WTC11 (cell line): ENCODE results near the gene UBE2G1. TPM values are rescaled to one million over a fixed set of nuclear protein-coding genes. Genes with fewer than 3 reads are reported as not detected.

Experiments used
- CREB1 ChIP-seq: sonication (generic); formaldehyde crosslinking; IDR thresholded peaks from 2 replicates; pipeline ENCODE4 v1.8.0; 2023; ENCODE audit warnings: mild to moderate bottlenecking, missing genetic modification reagents
- CREM ChIP-seq: sonication (generic); formaldehyde crosslinking; IDR thresholded peaks from 2 replicates; pipeline ENCODE4 v1.8.1; 2022; ENCODE audit warnings: mild to moderate bottlenecking, missing genetic modification reagents, moderate library complexity
- ELF4 ChIP-seq: sonication (generic); formaldehyde crosslinking; IDR thresholded peaks from 2 replicates; pipeline ENCODE4 v1.8.1; 2022; ENCODE audit warnings: low read depth, mild to moderate bottlenecking, moderate library complexity, missing genetic modification reagents
- EMX1 ChIP-seq: fragments of 250-450 bp; sonication (Bioruptor Pico); IDR thresholded peaks from 2 replicates; pipeline ENCODE4 v1.8.0; 2021; ENCODE audit warnings: mild to moderate bottlenecking
- ERG ChIP-seq: fragments of 250-450 bp; sonication (Bioruptor Pico); IDR thresholded peaks from 2 replicates; pipeline ENCODE4 v1.8.0; 2021; ENCODE audit warnings: mild to moderate bottlenecking
- FOXP1 ChIP-seq: sonication (generic); formaldehyde crosslinking; IDR thresholded peaks from 2 replicates; pipeline ENCODE4 v1.8.0; 2022; ENCODE audit warnings: missing genetic modification reagents, mild to moderate bottlenecking, moderate library complexity, borderline replicate concordance
- FOXP4 ChIP-seq: sonication (generic); formaldehyde crosslinking; IDR thresholded peaks from 2 replicates; pipeline ENCODE4 v1.8.0; 2022; ENCODE audit warnings: mild to moderate bottlenecking, missing genetic modification reagents
- GTF2I ChIP-seq: fragments of 250-450 bp; sonication (Bioruptor Pico); conservative IDR thresholded peaks from 2 replicates; pipeline ENCODE4 v1.4.0; 2021; ENCODE audit warnings: mild to moderate bottlenecking
- HMGA2 ChIP-seq: fragments of 250-450 bp; sonication (Bioruptor Pico); IDR thresholded peaks from 2 replicates; pipeline ENCODE4 v1.4.0; 2021; ENCODE audit warnings: mild to moderate bottlenecking, moderate library complexity
- IRF2 ChIP-seq: sonication (generic); formaldehyde crosslinking; IDR thresholded peaks from 2 replicates; pipeline ENCODE4 v1.8.0; 2022; ENCODE audit warnings: low read depth, missing genetic modification reagents, borderline replicate concordance
- KAT7 ChIP-seq: sonication (generic); formaldehyde crosslinking; IDR thresholded peaks from 2 replicates; pipeline ENCODE4 v1.8.1; 2023; ENCODE audit warnings: missing genetic modification reagents, mild to moderate bottlenecking, borderline replicate concordance
- MAX ChIP-seq: sonication (generic); formaldehyde crosslinking; IDR thresholded peaks from 2 replicates; pipeline ENCODE4 v1.8.0; 2022; ENCODE audit warnings: mild to moderate bottlenecking, missing genetic modification reagents
- MLX ChIP-seq: sonication (generic); formaldehyde crosslinking; IDR thresholded peaks from 2 replicates; pipeline ENCODE4 v1.8.1; 2023; ENCODE audit warnings: mild to moderate bottlenecking, missing genetic modification reagents, moderate library complexity
- MYBL2 ChIP-seq: sonication (generic); formaldehyde crosslinking; IDR thresholded peaks from 2 replicates; pipeline ENCODE4 v1.8.1; 2023; ENCODE audit warnings: mild to moderate bottlenecking, moderate library complexity, missing genetic modification reagents
- NFE2L1 ChIP-seq: sonication (generic); formaldehyde crosslinking; IDR thresholded peaks from 2 replicates; pipeline ENCODE4 v1.8.1; 2023; ENCODE audit warnings: missing genetic modification reagents
- NFYB ChIP-seq: sonication (generic); formaldehyde crosslinking; conservative IDR thresholded peaks from 2 replicates; pipeline ENCODE4 v1.8.0; 2022; ENCODE audit warnings: low read depth, missing genetic modification reagents
- NR1H2 ChIP-seq: sonication (generic); formaldehyde crosslinking; IDR thresholded peaks from 2 replicates; pipeline ENCODE4 v1.9.0; 2021; ENCODE audit warnings: mild to moderate bottlenecking, moderate library complexity, missing genetic modification reagents
- OVOL2 ChIP-seq: fragments of 250-450 bp; sonication (Bioruptor Pico); IDR thresholded peaks from 2 replicates; pipeline ENCODE4 v1.9.0; 2021; ENCODE audit warnings: mild to moderate bottlenecking, borderline replicate concordance
- PRRX2 ChIP-seq: fragments of 250-450 bp; sonication (Bioruptor Pico); IDR thresholded peaks from 2 replicates; pipeline ENCODE4 v1.8.0; 2021; ENCODE audit warnings: mild to moderate bottlenecking
- SP1 ChIP-seq: sonication (generic); formaldehyde crosslinking; conservative IDR thresholded peaks from 2 replicates; pipeline ENCODE4 v1.8.1; 2022; ENCODE audit warnings: missing genetic modification reagents
- TEAD4 ChIP-seq: sonication (generic); formaldehyde crosslinking; IDR thresholded peaks from 2 replicates; pipeline ENCODE4 v1.8.0; 2022; ENCODE audit warnings: mild to moderate bottlenecking, missing genetic modification reagents
- TP53 ChIP-seq: sonication (generic); formaldehyde crosslinking; IDR thresholded peaks from 2 replicates; pipeline ENCODE4 v1.8.1; 2023; ENCODE audit warnings: mild to moderate bottlenecking, missing genetic modification reagents
- ZNF121 ChIP-seq: sonication (generic); formaldehyde crosslinking; IDR thresholded peaks from 2 replicates; pipeline ENCODE4 v1.8.0; 2023; ENCODE audit warnings: missing genetic modification reagents
- ZNF138 ChIP-seq: sonication (generic); formaldehyde crosslinking; conservative IDR thresholded peaks from 2 replicates; pipeline ENCODE4 v1.8.1; 2022; ENCODE audit warnings: mild to moderate bottlenecking, moderate library complexity, missing genetic modification reagents
- ZNF219 ChIP-seq: sonication (generic); formaldehyde crosslinking; IDR thresholded peaks from 2 replicates; pipeline ENCODE4 v1.8.0; 2023; ENCODE audit warnings: missing genetic modification reagents, mild to moderate bottlenecking, borderline replicate concordance
- ZNF232 ChIP-seq: sonication (generic); formaldehyde crosslinking; IDR thresholded peaks from 2 replicates; pipeline ENCODE4 v1.8.0; 2022; ENCODE audit warnings: mild to moderate bottlenecking, missing genetic modification reagents
- ZNF671 ChIP-seq: fragments of 250-450 bp; sonication (Bioruptor Pico); IDR thresholded peaks from 2 replicates; pipeline ENCODE4 v1.8.0; 2021; ENCODE audit warnings: mild to moderate bottlenecking
- total RNA-seq: library from RNA; stranded (reverse); gene quantifications from 3 replicates; pipeline ENCODE4 v1.2.3, GENCODE V29; 2021
- TF ChIP-seq, protein P1 (sequence below): sonication (generic); formaldehyde crosslinking; IDR thresholded peaks from 2 replicates; pipeline ENCODE4 v1.8.1; 2023; ENCODE audit warnings: mild to moderate bottlenecking, missing genetic modification reagents, borderline replicate concordance
- TF ChIP-seq, protein P2 (sequence below): fragments of 250-450 bp; sonication (Bioruptor Pico); IDR thresholded peaks from 2 replicates; pipeline ENCODE4 v1.9.0; 2021; ENCODE audit warnings: moderate library complexity, mild to moderate bottlenecking, inconsistent platforms, borderline replicate concordance
- TF ChIP-seq, protein P3 (sequence below): sonication (generic); formaldehyde crosslinking; IDR thresholded peaks from 2 replicates; pipeline ENCODE4 v1.8.0; 2023; ENCODE audit warnings: mild to moderate bottlenecking, missing genetic modification reagents

Gene UBE2G1
- total RNA-seq, 1 experiment from 2014 or later, result 177 TPM

- TF ChIP-seq TP53 (CRISPR knock-in tag) (peak; percentile 43; the same call in 1 of the 2 replicates), ZNF138 (CRISPR knock-in tag) (no peak), EMX1 (no peak), SP1 (CRISPR knock-in tag) (peak; percentile 40), IRF2 (CRISPR knock-in tag) (no peak), NFE2L1 (CRISPR knock-in tag) (no peak), ZNF219 (CRISPR knock-in tag) (no peak), MAX (0 out of 2 replicates have a peak, but pooled peaks have one; percentile 1), CREB1 (CRISPR knock-in tag) (no peak), ELF4 (CRISPR knock-in tag) (0 out of 2 replicates have a peak, but pooled peaks have one; percentile 33), OVOL2 (no peak), TEAD4 (CRISPR knock-in tag) (0 out of 2 replicates have a peak, but pooled peaks have one; percentile 9), FOXP4 (CRISPR knock-in tag) (no peak), NR1H2 (CRISPR knock-in tag) (no peak), GTF2I (no peak), PRRX2 (CRISPR knock-in tag) (no peak), ZNF671 (CRISPR knock-in tag) (no peak), FOXP1 (peak; percentile 51; the same call in 1 of the 2 replicates), MLX (CRISPR knock-in tag) (no peak), HMGA2 (no peak), CREM (CRISPR knock-in tag) (no peak), MYBL2 (no peak), ERG (CRISPR knock-in tag) (no peak), ZNF121 (CRISPR knock-in tag) (no peak), ZNF232 (CRISPR knock-in tag) (no peak), KAT7 (CRISPR knock-in tag) (0 out of 2 replicates have a peak, but pooled peaks have one; percentile 18), NFYB (CRISPR knock-in tag) (no peak; the same call in 1 of the 2 replicates)
- TF ChIP-seq, protein P1, sequence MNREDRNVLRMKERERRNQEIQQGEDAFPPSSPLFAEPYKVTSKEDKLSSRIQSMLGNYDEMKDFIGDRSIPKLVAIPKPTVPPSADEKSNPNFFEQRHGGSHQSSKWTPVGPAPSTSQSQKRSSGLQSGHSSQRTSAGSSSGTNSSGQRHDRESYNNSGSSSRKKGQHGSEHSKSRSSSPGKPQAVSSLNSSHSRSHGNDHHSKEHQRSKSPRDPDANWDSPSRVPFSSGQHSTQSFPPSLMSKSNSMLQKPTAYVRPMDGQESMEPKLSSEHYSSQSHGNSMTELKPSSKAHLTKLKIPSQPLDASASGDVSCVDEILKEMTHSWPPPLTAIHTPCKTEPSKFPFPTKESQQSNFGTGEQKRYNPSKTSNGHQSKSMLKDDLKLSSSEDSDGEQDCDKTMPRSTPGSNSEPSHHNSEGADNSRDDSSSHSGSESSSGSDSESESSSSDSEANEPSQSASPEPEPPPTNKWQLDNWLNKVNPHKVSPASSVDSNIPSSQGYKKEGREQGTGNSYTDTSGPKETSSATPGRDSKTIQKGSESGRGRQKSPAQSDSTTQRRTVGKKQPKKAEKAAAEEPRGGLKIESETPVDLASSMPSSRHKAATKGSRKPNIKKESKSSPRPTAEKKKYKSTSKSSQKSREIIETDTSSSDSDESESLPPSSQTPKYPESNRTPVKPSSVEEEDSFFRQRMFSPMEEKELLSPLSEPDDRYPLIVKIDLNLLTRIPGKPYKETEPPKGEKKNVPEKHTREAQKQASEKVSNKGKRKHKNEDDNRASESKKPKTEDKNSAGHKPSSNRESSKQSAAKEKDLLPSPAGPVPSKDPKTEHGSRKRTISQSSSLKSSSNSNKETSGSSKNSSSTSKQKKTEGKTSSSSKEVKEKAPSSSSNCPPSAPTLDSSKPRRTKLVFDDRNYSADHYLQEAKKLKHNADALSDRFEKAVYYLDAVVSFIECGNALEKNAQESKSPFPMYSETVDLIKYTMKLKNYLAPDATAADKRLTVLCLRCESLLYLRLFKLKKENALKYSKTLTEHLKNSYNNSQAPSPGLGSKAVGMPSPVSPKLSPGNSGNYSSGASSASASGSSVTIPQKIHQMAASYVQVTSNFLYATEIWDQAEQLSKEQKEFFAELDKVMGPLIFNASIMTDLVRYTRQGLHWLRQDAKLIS (CRISPR knock-in tag), result no peak
- TF ChIP-seq, protein P2, sequence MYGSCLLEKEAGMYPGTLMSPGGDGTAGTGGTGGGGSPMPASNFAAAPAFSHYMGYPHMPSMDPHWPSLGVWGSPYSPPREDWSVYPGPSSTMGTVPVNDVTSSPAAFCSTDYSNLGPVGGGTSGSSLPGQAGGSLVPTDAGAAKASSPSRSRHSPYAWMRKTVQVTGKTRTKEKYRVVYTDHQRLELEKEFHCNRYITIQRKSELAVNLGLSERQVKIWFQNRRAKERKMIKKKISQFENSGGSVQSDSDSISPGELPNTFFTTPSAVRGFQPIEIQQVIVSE (CRISPR knock-in tag), result no peak
- TF ChIP-seq, protein P3, sequence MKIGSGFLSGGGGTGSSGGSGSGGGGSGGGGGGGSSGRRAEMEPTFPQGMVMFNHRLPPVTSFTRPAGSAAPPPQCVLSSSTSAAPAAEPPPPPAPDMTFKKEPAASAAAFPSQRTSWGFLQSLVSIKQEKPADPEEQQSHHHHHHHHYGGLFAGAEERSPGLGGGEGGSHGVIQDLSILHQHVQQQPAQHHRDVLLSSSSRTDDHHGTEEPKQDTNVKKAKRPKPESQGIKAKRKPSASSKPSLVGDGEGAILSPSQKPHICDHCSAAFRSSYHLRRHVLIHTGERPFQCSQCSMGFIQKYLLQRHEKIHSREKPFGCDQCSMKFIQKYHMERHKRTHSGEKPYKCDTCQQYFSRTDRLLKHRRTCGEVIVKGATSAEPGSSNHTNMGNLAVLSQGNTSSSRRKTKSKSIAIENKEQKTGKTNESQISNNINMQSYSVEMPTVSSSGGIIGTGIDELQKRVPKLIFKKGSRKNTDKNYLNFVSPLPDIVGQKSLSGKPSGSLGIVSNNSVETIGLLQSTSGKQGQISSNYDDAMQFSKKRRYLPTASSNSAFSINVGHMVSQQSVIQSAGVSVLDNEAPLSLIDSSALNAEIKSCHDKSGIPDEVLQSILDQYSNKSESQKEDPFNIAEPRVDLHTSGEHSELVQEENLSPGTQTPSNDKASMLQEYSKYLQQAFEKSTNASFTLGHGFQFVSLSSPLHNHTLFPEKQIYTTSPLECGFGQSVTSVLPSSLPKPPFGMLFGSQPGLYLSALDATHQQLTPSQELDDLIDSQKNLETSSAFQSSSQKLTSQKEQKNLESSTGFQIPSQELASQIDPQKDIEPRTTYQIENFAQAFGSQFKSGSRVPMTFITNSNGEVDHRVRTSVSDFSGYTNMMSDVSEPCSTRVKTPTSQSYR, result peak; percentile 95
Measured at GRCh38 chr17:4365628-4366326, 698 bp downstream of the UBE2G1 start (continued).
